Transverse colon (tissue), 4 donors: ENCODE measurements around the gene GPR148.

Experiments
- CTCF ChIP-seq, 5 experiments: fragments of 200-600 bp in 3 of 5; fragments of 450-650 bp in 2 of 5; sonication (generic) in 3 of 5; IDR thresholded peaks; 1 replicate in 2 of 5; 2 replicates in 3 of 5; pipeline ENCODE4 v1.5.1; 2016 to 2017; ENCODE audit warnings: antibody characterized with exemption in 5 of 5, inconsistent platforms in 3 of 5, mild to moderate bottlenecking in 2 of 5, moderate library complexity in 1 of 5
- EP300 ChIP-seq: sonication (generic); formaldehyde crosslinking; IDR thresholded peaks from one replicate; pipeline ENCODE4 v1.6.1; 2017; ENCODE audit warnings: antibody characterized with exemption, low read depth
- POLR2AphosphoS5 ChIP-seq, 3 donors: sonication (generic); formaldehyde crosslinking; IDR thresholded peaks; one replicate each; pipeline ENCODE4 v1.6.1; 2016; ENCODE audit warnings: antibody characterized with exemption in 3 of 3

- TF ChIP-seq POLR2AphosphoS5 (IDR thresholded peaks at IDR 0.05) (peak in 1 of 3 donors; percentile 46), CTCF (IDR thresholded peaks at IDR 0.05) (no peak), EP300 (no peak)
These were observed 15.6 kb downstream of the GPR148 start for GRCh38 chr2:130744287-130745117.
